ENCODE data around the gene ZNF25.
"Not testable (repeated sequence)": the region's sequence is repeated elsewhere in the genome, so short reads cannot be mapped to it uniquely, and the experiment has no call there.

ZNF25 gene

GRCh38 chr10:37976091-37976879 is at the start of gene ZNF25:
Gene ZNF25, minus strand, starts transcription at chr10:37976647. Its CDS starts 4,925 bp downstream, at chr10:37971722.
- peak; percentile 100 for FAIRE-seq
- peak; percentile 91 for DNase-seq (ENCODE audit: extremely low spot score, insufficient read length, low read depth)

- DNase-seq (ENCODE audit: extremely low spot score, insufficient read length, low read depth) (no peak), FAIRE-seq (peak; percentile 62)
Measured at GRCh38 chr10:38025283-38025682, 48.8 kb upstream of the ZNF25 start.

GRCh38 chr10:38019124-38019523 is 42.7 kb upstream of the ZNF25 start:
- not testable (repeated sequence) for DNase-seq (ENCODE audit: extremely low spot score, insufficient read length, low read depth); FAIRE-seq

GRCh38 chr10:38016354-38016753 is 39.9 kb upstream of the ZNF25 start:
- DNase-seq (ENCODE audit: extremely low spot score, insufficient read length, low read depth), result no peak
- FAIRE-seq, result no peak

GRCh38 chr10:38010119-38010903 is 33.9 kb upstream of the ZNF25 start, which contains the start of gene ZNF33A:
Gene ZNF33A, plus strand, starts transcription at chr10:38010675. Its CDS starts 1,667 bp downstream, at chr10:38012342.
- peak; percentile 77 for DNase-seq (ENCODE audit: extremely low spot score, insufficient read length, low read depth)
- no peak for FAIRE-seq

GRCh38 chr10:38007991-38008390 is 31.5 kb upstream of the ZNF25 start:
- FAIRE-seq (no peak), DNase-seq (ENCODE audit: extremely low spot score, insufficient read length, low read depth) (no peak)

GRCh38 chr10:38007551-38007950 is 31.1 kb upstream of the ZNF25 start:
- DNase-seq (ENCODE audit: extremely low spot score, insufficient read length, low read depth) (no peak), FAIRE-seq (no peak)

- no peak for DNase-seq (ENCODE audit: extremely low spot score, insufficient read length, low read depth)
- FAIRE-seq, result no peak
Measured at GRCh38 chr10:38003588-38003987, 27.1 kb upstream of the ZNF25 start.

- FAIRE-seq (no peak), DNase-seq (ENCODE audit: extremely low spot score, insufficient read length, low read depth) (no peak)
Measured at GRCh38 chr10:38003026-38003425, 26.6 kb upstream of the ZNF25 start.

GRCh38 chr10:38000474-38000873 is 24.0 kb upstream of the ZNF25 start:
- not testable (repeated sequence) for DNase-seq (ENCODE audit: extremely low spot score, insufficient read length, low read depth); FAIRE-seq

GRCh38 chr10:37998920-37999319 is 22.5 kb upstream of the ZNF25 start:
- DNase-seq (ENCODE audit: extremely low spot score, insufficient read length, low read depth); FAIRE-seq: not testable (repeated sequence)

GRCh38 chr10:37992083-37992482 is 15.6 kb upstream of the ZNF25 start:
- FAIRE-seq (no peak), DNase-seq (ENCODE audit: extremely low spot score, insufficient read length, low read depth) (no peak)

- DNase-seq (ENCODE audit: extremely low spot score, insufficient read length, low read depth), result no peak
- no peak for FAIRE-seq
Measured at GRCh38 chr10:37991655-37992054, 15.2 kb upstream of the ZNF25 start.

- FAIRE-seq, result no peak
- no peak for DNase-seq (ENCODE audit: extremely low spot score, insufficient read length, low read depth)
Measured at GRCh38 chr10:37976880-37977203, 395 bp upstream of the ZNF25 start.

GRCh38 chr10:37975401-37975991 is 951 bp downstream of the ZNF25 start:
- DNase-seq (ENCODE audit: extremely low spot score, insufficient read length, low read depth), result no peak

GRCh38 chr10:37972396-37972795 is 4.1 kb downstream of the ZNF25 start:
- DNase-seq (ENCODE audit: extremely low spot score, insufficient read length, low read depth) (no peak), FAIRE-seq (no peak)

More at GRCh38 chr10:37975401-37975991, 951 bp downstream of the ZNF25 start:
- peak; percentile 81 for FAIRE-seq

GRCh38 chr10:37965006-37965405 is 11.4 kb downstream of the ZNF25 start:
- DNase-seq (ENCODE audit: extremely low spot score, insufficient read length, low read depth) (no peak), FAIRE-seq (no peak)

GRCh38 chr10:37960591-37961137 is 15.8 kb downstream of the ZNF25 start:
- FAIRE-seq, result no peak
- no peak for DNase-seq (ENCODE audit: extremely low spot score, insufficient read length, low read depth)

GRCh38 chr10:37957841-37958240 is 18.6 kb downstream of the ZNF25 start:
- DNase-seq (ENCODE audit: extremely low spot score, insufficient read length, low read depth), result no peak
- FAIRE-seq, result no peak

- FAIRE-seq, result no peak
- DNase-seq (ENCODE audit: extremely low spot score, insufficient read length, low read depth), result no peak
Measured at GRCh38 chr10:37952926-37953325, 23.5 kb downstream of the ZNF25 start.
